ENCODE results near the gene ESRRA. TPM values are rescaled to one million over a fixed set of nuclear protein-coding genes. Genes with fewer than 3 reads are reported as not detected.

The ESRRA gene
- total RNA-seq, 6 experiments from 2014 or later: 18.9 to 25.0 (median 21.7) TPM

DNA sequence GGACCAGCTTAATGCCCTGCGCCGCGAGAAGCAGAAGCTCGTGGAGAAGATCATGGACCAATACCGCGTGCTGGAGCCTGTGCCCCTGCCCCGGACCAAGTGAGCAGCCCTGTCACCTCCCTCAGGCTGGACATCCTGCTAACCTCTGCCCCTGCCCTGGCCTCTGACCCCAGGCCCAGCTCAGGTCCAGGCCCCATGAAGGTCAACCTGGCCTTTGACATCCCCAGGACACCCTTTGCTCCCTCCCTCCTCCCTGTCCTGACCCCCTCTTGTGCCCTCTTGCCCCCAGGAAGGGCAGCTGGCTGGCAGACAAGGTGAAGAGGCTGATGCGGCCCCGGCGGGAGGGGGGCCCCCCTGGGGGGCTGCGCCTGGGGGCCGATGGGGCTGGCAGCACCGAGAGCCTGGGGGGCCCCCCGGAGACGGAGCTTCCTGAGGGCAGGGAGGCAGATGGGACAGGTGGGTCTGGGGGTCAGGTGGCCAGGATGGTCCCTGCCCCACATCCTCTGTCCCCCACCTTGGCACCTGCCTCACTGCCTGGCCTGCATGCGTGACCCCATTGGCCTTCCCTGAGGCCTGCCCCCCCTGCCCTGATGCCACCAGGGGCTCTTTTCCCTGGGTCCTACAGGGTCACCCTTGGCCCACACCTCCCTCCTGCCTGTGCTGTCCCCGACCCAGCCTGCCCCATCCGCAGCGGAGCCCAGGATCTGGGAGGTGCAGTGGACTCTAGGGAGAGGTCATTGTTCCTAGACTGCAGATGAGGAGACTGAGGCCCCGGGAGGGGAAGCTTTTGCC is 48.6 kb downstream of the ESRRA start:
- H3K27ac Mint-ChIP-seq: no peak overlapping the region

DNA sequence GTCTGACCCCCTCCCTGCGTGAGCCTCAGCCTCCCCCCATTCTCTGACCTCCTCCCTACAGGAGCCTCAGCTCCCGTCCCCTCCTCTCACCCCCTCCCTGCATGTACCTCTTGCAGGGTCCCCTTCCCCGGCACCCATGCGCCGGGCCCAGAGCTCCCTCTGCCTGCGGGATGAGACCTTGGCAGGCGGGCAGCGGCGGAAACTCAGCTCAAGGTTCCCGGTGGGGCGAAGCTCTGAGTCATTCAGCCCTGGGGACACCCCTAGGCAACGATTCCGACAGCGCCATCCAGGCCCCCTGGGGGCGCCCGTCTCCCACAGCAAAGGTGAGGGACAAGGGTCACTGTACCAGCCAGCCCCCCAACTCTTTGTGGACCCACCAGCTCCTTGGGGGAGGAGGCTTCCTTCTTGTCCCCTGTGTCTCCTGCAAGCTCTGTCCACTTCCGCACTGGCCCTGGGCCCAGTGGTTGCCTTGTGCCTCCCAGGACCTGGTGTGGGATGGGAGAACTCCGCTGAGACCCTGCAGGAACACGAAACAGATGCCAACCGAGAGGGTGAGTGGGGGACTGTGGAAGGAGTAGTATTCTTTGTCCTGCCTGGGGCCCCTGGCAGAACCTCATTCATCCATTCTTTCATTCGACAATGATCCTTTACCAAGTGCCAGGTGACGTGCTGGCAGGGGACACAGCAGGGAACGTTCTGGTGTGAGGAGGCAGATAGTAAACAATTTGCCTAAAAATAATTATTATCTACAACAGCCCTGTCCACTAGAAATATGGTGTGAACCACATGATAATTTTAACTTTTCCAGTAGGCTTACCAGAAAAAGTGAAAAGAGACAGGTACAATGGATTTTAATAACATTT is 50.0 kb downstream of the ESRRA start:
- Mint-ChIP-seq H3K27ac (peak overlapping the region; percentile 65; the same call in 1 of the 2 replicates), H3K9me3 (no peaks in the 10 kb centered on the region), H3K27me3 (ENCODE audit: insufficient read depth) (peaks cover 2% of the 10 kb centered on the region; the same call in 1 of the 2 replicates), H3K36me3 (ENCODE audit: low read depth) (no peaks in the 10 kb centered on the region), H3K4me1 (ENCODE audit: low read depth) (peaks cover 28% of the 10 kb centered on the region), H3K4me3 (peak overlapping the region; percentile 62; the same call in 1 of the 2 replicates)
- peak; percentile 72 for DNase-seq
- TF ChIP-seq, protein P1, sequence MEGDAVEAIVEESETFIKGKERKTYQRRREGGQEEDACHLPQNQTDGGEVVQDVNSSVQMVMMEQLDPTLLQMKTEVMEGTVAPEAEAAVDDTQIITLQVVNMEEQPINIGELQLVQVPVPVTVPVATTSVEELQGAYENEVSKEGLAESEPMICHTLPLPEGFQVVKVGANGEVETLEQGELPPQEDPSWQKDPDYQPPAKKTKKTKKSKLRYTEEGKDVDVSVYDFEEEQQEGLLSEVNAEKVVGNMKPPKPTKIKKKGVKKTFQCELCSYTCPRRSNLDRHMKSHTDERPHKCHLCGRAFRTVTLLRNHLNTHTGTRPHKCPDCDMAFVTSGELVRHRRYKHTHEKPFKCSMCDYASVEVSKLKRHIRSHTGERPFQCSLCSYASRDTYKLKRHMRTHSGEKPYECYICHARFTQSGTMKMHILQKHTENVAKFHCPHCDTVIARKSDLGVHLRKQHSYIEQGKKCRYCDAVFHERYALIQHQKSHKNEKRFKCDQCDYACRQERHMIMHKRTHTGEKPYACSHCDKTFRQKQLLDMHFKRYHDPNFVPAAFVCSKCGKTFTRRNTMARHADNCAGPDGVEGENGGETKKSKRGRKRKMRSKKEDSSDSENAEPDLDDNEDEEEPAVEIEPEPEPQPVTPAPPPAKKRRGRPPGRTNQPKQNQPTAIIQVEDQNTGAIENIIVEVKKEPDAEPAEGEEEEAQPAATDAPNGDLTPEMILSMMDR (IDR thresholded peaks at IDR 0.05): peak; percentile 81

More for the DNA sequence above, 48.6 kb downstream of the ESRRA start:
- TF ChIP-seq, protein P1 (IDR thresholded peaks at IDR 0.05): no peak
- H3K27me3 Mint-ChIP-seq (ENCODE audit: insufficient read depth): peaks cover 2% of the 10 kb centered on the region; the same call in 1 of the 2 replicates
- no peak overlapping the region for H3K4me3 Mint-ChIP-seq
- no peaks in the 10 kb centered on the region for H3K9me3 Mint-ChIP-seq
- H3K36me3 Mint-ChIP-seq (ENCODE audit: low read depth): no peaks in the 10 kb centered on the region
- H3K4me1 Mint-ChIP-seq (ENCODE audit: low read depth): peaks cover 22% of the 10 kb centered on the region
- DNase-seq: no peak

DNA sequence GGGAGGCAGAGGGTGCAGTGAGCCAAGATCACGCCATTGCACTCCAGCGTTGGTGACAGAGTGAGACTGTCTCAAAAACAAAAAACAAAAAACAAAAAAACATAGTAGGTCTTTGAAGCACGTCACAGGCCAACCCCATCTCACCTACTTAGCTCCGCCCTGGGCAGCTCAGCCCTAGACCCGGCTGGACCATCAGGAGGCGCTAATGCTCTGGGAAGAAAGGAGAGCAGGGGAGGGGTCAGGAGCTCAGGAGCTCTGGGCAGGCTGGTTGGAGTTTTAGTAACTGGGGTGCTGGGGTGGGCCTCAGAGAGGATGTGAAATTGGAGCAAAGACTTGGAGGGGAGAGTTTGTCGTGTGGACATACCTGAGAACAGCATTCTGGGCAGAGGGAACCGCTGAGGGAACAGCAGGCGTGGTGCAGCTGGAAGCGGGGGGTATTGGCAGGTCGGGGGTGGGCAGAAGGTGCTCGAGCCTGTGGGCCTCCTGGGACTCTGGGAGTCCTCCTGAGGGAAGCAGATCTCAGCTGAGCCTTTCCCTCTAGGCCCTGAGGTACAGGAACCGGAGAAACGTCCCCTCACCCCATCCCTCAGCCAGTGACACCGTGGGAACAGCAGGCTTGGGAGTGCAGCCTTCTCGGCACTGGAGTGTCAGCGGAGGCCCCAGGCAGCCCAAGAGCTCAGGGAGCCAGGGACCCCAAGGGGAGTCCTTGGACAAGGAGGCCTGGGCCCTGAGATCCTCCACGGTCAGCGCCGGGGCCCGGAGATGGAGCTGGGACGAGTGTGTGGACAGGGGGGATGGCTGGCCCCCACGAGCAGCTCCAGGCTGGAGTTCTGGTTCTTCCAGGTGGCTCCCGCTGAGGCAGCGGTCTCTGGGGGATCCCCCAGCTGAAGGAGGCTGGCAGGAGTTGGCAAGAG is 51.4 kb downstream of the ESRRA start:
- no peaks in the 10 kb centered on the region for H3K9me3 Mint-ChIP-seq
- TF ChIP-seq, protein P1 (IDR thresholded peaks at IDR 0.05): peak; percentile 68
- peaks cover 28% of the 10 kb centered on the region for H3K4me1 Mint-ChIP-seq (ENCODE audit: low read depth)
- H3K36me3 Mint-ChIP-seq (ENCODE audit: low read depth): no peaks in the 10 kb centered on the region
- peak overlapping the region; percentile 60 for H3K27ac Mint-ChIP-seq
- no peak overlapping the region for H3K4me3 Mint-ChIP-seq
- peak; percentile 53 for DNase-seq
- H3K27me3 Mint-ChIP-seq (ENCODE audit: insufficient read depth): peaks cover 2% of the 10 kb centered on the region; the same call in 1 of the 2 replicates

DNA sequence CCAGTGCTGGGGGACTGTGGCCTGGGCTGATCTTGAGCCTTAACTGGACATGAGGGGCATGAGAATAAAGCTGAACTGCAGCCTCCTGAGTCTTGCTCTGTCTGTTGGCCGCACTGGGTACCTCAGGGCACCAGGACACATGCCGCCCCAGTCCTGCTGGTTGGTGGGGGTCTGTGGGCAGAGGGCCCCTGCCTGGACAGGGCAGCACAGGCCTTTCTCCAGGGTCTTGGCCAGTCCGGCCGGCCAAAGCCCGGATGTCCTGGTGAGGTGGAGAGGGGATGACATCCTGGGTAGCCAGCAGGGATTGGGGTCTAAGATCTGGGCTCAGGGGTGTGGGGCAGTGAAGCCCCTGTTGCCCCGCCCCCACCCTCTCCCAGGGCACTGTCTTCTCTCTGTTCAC is 52.1 kb downstream of the ESRRA start:
- TF ChIP-seq, protein P1 (IDR thresholded peaks at IDR 0.05): no peak
- H3K4me3 Mint-ChIP-seq: peak overlapping the region; percentile 63; the same call in 1 of the 2 replicates

More for the DNA sequence above, 52.1 kb downstream of the ESRRA start:
- Mint-ChIP-seq H3K27me3 (ENCODE audit: insufficient read depth) (peaks cover 2% of the 10 kb centered on the region; the same call in 1 of the 2 replicates), H3K4me1 (ENCODE audit: low read depth) (peaks cover 28% of the 10 kb centered on the region), H3K9me3 (no peaks in the 10 kb centered on the region), H3K36me3 (ENCODE audit: low read depth) (no peaks in the 10 kb centered on the region), H3K27ac (peak overlapping the region; percentile 88)
- no peak for DNase-seq
